ENCODE data around the gene PIGM.

DNA sequence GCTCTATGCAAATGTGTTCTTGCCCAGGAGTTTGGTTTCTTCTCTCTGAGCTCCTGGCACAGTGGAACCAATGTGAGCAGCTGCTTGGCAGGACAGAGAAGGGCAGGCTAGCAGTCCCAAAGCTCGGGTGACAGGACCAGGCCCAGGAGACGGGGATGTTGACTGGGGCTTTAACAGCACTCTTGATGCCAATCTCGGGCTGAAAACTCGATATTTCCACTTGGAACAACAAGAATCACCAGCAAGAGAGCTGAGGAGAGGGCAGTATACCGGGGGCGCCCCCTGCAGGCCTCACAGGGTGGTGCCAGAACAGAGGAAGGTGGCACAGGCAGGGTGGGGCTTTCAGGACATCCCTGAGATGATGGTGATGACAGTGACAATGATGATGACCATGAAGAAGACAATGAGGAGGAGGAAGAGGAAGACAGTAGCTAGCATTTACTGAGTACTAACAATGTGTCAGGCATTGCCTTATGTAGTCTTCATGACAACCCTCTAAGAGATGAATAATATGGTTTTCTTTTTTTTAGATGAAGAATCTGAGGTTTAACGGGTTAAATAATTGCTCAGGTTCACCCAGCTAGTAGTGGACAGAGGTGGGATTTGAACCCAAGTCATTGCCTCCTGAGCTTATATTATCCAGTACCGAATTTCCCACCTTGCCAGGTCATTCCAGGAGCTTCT, 46.9 kb upstream of the PIGM start:
- TF ChIP-seq, protein P1, sequence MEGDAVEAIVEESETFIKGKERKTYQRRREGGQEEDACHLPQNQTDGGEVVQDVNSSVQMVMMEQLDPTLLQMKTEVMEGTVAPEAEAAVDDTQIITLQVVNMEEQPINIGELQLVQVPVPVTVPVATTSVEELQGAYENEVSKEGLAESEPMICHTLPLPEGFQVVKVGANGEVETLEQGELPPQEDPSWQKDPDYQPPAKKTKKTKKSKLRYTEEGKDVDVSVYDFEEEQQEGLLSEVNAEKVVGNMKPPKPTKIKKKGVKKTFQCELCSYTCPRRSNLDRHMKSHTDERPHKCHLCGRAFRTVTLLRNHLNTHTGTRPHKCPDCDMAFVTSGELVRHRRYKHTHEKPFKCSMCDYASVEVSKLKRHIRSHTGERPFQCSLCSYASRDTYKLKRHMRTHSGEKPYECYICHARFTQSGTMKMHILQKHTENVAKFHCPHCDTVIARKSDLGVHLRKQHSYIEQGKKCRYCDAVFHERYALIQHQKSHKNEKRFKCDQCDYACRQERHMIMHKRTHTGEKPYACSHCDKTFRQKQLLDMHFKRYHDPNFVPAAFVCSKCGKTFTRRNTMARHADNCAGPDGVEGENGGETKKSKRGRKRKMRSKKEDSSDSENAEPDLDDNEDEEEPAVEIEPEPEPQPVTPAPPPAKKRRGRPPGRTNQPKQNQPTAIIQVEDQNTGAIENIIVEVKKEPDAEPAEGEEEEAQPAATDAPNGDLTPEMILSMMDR (IDR thresholded peaks at IDR 0.05): peak; percentile 57 to 79 (median 59)
- TF ChIP-seq POLR2AphosphoS5 (IDR thresholded peaks at IDR 0.05) (no peak), POLR2A (IDR thresholded peaks at IDR 0.05) (no peak), EP300 (IDR thresholded peaks at IDR 0.05; ENCODE audit: low read depth) (no peak)

All from transverse colon (tissue), 4 donors.